GM21786 (cell line): ENCODE data around the gene MMRN1.
A peak's percentile ranks its signal among the peaks of the same experiment; 100 is the strongest.

Source experiments
- ATAC-seq: cut with Tn5 transposase; IDR thresholded peaks from one replicate; pipeline ENCODE4 v1.9.1; 2021; ENCODE audit not compliant: unreplicated experiment

Gene MMRN1

DNA sequence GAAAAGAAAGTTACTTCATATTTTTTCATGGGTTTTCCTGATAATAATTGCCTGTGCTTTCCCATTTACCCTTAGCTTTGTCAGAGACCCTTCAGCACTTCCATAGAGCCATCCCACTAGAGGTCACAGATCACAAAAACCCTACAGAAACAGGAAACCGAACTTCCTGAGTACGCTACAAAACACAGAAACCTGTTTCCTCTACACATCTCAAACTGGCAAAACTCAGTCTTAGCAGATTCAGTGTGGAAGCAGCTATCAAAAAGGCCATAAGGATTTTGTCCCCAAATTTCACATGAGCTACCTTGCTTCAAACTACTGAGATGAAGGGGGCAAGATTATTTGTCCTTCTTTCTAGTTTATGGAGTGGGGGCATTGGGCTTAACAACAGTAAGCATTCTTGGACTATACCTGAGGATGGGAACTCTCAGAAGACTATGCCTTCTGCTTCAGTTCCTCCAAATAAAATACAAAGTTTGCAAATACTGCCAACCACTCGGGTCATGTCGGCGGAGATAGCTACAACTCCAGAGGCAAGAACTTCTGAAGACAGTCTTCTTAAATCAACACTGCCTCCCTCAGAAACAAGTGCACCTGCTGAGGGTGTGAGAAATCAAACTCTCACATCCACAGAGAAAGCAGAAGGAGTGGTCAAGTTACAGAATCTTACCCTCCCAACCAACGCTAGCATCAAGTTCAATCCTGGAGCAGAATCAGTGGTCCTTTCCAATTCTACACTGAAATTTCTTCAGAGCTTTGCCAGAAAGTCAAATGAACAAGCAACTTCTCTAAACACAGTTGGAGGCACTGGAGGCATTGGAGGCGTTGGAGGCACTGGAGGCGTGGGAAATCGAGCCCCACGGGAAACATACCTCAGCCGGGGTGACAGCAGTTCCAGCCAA is at the start of gene MMRN1:
Gene MMRN1, plus strand, starts transcription at position 206 of the 902 bp plus-strand sequence. Its CDS starts 118 bp downstream, at position 324.
- ATAC-seq = no peak

DNA sequence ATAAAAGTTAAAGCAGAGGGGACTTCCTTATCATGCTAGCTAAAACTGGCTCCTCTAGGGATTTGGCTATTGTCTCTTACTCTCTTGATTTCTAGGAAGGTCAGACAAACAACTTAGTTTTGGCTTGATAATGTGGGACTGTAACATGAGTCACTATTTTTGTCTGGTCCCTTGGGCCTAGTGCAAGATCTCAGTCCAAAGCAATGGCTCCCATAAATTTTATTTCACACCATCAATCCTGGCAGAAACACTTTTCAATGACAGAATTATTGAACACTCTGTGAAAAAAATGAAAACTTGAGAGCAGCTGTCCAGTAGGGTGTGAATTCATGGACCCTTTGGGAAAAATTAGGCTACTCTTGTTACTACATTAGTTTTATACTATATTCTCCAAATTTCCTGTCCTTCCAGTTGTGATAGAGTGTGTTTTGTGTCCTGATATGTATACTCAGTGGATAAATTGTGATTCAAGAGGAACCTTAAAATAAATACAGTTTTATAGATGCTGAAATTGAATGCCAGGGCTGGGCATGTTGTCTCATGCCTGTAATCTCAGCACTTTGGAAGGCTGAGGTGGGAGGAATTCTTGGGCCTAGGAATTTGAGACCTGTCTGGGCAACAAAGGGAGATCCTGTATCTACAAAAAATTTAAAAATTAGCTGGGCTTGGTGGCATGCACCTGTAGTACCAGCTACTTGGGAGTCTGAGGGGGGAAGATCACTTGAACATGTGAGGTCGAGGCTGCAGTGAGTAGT is 46.9 kb upstream of the MMRN1 start:
- ATAC-seq = no peak

DNA sequence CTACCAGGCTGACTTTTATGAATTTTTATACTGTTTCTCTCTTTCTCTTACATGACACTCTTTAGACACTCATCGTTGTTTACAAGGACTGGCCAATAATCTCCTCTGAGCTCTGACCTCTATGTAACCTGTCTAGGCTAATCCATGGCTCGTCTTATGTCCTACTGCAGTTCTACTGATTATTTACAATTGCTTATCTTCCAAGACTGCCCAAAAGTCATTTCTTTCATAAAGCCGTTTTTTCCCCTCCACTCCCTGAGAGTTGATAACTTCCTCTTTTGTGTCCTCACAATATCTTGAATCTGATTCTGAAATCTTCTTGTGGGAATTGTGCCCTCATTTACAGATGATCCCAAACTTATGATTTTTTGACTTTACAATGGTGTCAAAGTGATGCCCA is 39.4 kb upstream of the MMRN1 start:
- no peak for ATAC-seq

DNA sequence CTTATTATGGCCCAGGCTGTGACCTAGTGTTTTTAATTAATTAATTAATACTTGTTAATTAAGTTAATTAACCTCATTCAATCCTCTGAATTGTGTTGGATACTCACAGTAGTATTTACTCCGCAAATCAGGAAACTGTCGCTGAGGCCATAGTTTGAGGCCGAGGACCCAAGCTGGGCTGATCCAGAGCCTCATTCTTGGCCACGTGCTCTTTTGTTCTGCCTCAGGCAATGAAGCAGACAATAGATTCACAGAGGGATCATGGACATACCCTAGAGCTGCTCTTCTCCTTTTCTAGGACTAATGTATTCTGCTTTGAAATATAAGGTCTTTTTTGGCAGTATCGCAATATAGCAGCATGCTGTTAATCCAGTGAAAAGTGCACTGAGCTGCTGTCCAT is 33.7 kb upstream of the MMRN1 start:
- no peak for ATAC-seq

DNA sequence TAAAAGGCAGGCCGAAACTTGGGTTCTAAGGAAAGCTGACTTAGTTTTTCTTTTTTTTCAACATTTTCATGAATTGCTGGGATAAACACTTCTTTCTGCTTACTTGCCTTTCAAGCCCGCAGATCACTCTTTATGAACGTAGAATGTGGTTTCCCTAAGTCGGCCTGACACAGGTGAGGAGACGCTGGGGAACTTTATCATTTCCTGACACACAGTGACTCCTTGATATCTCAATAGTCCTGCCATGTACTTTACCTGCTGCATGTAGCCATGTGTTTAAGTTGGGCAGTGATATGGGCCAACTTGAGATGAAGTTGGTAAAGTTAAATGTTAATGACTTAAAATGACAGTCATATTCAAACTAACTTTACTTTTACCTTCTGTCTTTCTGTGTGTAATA is 31.1 kb upstream of the MMRN1 start:
- no peak for ATAC-seq

DNA sequence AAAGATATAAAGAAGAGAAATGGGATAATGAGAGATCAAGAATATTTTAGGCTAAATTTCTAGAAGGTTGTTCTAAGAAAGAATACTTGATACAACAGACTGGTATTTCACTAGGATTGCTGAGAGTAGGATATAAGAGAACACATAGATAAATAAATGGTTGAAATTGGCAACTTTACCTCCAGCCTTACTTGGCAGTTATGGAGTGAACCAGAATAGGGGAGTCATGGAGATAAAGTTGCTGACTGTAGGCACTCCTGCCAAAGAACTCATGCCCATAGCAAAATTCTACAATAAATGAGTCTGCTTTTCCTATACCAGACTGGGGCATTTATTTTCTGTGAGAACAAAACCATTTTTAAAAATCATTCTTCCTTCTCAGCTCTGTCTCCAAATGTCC is 26.4 kb upstream of the MMRN1 start:
- ATAC-seq = no peak

DNA sequence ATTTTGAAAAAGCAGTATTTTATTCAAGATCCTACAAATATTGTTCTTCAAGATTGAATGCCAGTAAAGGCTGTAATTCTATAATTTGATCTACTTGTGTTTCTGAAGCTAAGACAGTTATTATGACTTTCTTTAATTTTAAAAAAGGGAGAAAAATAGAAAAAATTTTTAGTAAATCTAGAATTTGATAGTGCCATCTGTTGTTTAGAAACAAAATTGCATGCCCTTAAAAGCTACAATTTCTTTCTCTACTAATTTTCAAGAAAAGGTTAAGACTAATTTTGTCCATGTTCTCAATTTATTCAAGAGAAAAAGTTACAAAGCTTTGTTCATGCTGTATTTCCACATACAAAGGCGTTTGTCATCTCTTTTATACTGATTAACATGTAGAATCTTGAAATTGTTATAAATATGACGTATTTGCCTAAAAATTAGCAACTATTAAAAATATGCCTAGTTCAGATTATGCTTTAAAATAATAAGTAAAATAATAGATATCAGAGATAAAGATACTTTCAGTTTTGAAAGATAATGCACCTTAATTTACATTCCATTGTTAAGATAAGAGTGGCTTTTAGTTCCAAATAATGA is 25.6 kb upstream of the MMRN1 start:
- no peak for ATAC-seq

- ATAC-seq = no peak
These were observed 23.4 kb upstream of the MMRN1 start for GRCh38 chr4:89871211-89871610.

GRCh38 chr4:89876548-89876947 is 18.1 kb upstream of the MMRN1 start:
- no peak for ATAC-seq

GRCh38 chr4:89878611-89879010 is 16.0 kb upstream of the MMRN1 start:
- no peak for ATAC-seq

GRCh38 chr4:89879215-89879614 is 15.4 kb upstream of the MMRN1 start:
- ATAC-seq = no peak

DNA sequence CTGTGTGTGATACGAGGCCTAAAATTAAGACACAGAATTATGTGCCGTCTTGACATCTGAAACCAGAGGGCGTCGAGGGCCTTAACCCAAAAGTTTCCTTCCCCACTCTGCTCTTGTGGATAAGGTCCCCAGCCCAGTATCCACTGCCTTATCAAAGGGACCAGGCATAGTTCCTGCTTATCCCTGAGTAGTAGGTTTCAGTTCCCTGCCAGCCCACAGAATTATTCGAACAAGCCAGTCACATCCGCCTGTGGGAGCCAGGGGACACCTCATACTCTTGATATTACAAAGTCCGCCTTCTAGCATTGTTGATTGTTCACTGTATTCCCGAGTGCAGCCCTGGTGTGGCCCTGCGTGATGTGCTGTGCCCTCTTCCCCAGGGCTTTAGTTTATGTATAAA is 5.4 kb upstream of the MMRN1 start:
- no peak for ATAC-seq

GRCh38 chr4:89897867-89898266 is 3.2 kb downstream of the MMRN1 start:
- no peak for ATAC-seq

- peak; percentile 35 for ATAC-seq
These were observed 3.7 kb downstream of the MMRN1 start for GRCh38 chr4:89898304-89898716.

- ATAC-seq = no peak
These were observed 4.5 kb downstream of the MMRN1 start for GRCh38 chr4:89899152-89899551.

DNA sequence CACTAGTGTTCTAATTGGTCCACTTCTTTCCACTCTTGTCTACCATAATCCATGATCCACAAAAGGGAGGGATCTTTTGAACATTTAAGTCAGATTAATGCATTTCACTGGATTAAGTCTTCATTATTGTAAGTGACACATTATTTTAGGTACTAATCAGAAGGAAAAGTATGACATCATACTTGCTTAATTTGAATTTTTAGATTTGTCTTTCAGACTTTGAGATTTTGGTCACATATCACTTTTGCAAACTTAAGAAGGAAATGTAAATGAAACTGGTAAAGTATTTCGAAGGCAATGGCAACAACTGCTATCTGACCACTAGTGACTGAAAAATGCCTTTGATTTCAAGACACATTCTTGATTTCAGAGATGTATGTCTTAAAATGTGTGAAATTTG is 5.2 kb downstream of the MMRN1 start:
- no peak for ATAC-seq

- ATAC-seq = peak; percentile 75
These were observed 7.3 kb downstream of the MMRN1 start for GRCh38 chr4:89901808-89902431.

DNA sequence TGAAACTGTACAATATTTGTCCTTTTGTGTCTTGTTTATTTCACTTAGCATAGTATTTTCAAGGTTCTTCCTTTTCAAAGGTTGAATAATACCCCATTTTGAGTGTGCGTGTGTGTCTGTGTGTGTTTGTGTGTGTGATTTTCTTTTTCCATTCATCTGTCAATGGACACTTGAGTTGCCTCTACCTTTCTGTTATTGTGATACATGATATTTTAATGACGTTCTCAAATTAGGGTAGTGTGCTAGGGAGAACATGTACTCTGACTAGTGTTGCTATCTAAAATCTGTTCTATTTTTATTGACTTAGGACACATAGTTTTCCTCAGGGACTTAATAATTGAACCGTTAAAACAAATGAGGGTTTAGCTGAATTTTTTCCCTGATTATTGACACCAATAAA is 9.9 kb downstream of the MMRN1 start:
- ATAC-seq = no peak

- ATAC-seq = no peak
These were observed 11.7 kb downstream of the MMRN1 start for GRCh38 chr4:89906316-89906715.

GRCh38 chr4:89906777-89907521 is 12.3 kb downstream of the MMRN1 start:
- ATAC-seq = no peak

DNA sequence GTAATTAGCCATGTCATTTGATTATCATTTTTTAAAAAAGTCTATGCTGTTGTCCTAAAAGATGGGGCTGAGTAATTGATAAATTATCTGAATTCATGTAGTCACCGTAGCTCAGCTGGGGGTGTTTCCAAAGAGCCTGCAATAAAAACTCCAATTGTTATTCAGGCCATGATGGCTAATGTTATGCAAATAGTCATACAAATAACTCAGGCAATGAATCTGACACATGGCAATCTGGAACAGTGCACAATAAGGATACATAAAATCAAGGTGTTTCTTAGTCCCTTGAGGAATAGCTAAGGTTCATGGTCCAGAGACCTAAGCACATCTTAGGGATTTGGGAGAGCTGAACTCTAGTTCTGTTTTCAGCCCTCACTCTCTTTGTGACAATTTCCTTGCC is 15.2 kb downstream of the MMRN1 start:
- ATAC-seq = no peak
